Lung microvascular endothelial cell (primary cell): ENCODE data around the gene DCC. TPM values are rescaled to one million over a fixed set of nuclear protein-coding genes. Genes with fewer than 3 reads are reported as not detected.

ENCODE experiments used
- DNase-seq, 2 donors: peaks; one replicate each; pipeline versions ENCODE4 v3.0.0 to v3.0.0-alpha.2; 2010; ENCODE audit warnings: low read depth in 2 of 2
- total RNA-seq: library from RNA; depleted of rRNA; stranded (reverse); fragments of >200 nt; gene quantifications from 2 replicates; pipeline ENCODE4 v1.2.1, GENCODE V29; 2014

The DCC gene, protein sequence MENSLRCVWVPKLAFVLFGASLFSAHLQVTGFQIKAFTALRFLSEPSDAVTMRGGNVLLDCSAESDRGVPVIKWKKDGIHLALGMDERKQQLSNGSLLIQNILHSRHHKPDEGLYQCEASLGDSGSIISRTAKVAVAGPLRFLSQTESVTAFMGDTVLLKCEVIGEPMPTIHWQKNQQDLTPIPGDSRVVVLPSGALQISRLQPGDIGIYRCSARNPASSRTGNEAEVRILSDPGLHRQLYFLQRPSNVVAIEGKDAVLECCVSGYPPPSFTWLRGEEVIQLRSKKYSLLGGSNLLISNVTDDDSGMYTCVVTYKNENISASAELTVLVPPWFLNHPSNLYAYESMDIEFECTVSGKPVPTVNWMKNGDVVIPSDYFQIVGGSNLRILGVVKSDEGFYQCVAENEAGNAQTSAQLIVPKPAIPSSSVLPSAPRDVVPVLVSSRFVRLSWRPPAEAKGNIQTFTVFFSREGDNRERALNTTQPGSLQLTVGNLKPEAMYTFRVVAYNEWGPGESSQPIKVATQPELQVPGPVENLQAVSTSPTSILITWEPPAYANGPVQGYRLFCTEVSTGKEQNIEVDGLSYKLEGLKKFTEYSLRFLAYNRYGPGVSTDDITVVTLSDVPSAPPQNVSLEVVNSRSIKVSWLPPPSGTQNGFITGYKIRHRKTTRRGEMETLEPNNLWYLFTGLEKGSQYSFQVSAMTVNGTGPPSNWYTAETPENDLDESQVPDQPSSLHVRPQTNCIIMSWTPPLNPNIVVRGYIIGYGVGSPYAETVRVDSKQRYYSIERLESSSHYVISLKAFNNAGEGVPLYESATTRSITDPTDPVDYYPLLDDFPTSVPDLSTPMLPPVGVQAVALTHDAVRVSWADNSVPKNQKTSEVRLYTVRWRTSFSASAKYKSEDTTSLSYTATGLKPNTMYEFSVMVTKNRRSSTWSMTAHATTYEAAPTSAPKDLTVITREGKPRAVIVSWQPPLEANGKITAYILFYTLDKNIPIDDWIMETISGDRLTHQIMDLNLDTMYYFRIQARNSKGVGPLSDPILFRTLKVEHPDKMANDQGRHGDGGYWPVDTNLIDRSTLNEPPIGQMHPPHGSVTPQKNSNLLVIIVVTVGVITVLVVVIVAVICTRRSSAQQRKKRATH (N-terminal part only)
- not detected in 2 replicates for total RNA-seq

DNA sequence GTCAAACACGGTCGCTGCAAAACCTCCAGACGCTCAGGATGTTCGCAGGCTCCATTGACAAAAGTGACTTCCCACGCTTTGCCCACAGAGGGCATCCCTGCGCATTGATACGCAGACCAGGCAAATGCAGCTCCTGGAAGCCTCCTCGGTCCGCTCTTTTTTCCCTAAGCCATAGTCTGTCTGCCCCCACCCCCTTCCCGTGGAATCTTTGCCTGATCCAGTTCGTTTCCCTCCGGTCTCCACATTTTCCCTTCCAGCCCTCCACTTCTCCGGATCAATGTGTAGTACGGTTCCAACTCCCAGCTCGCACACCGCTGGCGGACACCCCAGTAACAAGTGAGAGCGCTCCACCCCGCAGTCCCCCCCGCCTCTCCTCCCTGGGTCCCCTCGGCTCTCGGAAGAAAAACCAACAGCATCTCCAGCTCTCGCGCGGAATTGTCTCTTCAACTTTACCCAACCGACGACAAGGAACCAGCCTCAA is at the start of gene DCC:
TSS of gene DCC (plus strand) at position 307 of the 481 bp plus-strand sequence. CDS start 591 bp downstream, outside the sequence.
- peak in 1 of 2 donors; percentile 39 for DNase-seq

DNA sequence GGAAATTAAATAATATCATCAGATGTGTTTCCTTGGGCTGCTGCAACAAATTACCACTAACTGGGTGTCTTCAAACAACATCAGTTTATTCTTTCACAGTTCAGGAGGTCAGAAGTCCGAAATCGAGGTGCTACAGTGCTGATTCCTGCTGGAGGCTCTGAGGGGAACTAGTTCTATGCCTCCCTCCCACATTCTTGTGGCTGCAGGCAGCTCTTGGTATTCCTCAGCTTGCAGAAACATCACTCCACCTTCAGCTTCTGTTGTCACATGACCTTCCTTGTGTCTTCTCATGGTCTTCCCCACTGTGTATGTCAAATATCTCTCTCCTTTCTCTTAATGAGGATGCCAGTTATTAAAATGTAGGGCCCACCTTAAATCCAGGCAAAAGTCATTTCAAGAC is 29.3 kb upstream of the DCC start:
- no peak for DNase-seq

DNA sequence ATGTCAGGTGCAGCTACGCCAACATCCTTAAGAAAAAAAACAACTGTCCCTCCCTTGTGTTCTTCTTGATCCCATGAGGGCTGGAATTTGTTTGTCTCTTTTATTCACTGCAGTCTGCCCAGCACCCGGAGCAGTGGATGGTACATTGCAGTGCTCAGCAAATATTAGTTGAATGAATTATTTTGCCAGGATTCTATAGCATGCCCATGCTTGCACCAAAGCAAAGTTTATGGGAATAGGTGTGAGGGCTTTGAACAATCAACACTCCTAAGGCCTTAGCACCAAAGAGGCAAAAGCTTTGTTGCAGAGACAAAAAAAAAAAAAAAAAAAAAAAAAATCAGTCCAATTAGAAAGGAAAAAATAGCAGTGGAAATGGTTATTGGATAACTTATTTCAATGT is 28.7 kb upstream of the DCC start:
- DNase-seq, result no peak

DNA sequence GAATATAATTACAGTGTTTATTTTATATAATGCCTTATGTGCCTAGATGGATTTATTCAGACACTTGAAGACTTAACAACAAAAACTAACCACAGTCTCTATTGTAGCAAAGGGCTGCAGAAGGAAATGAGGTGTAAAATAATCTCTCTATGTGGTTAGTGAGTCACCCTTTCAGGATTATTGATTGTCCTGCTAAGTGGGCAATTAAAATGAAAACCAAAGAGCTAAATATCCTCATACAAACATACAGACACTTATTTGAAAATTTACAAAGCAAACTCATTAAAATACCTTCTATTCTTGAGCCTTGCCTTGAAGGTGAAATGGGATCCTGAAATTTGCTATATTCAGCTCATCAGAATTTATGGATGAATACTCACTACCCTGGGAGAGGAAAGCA is 27.7 kb upstream of the DCC start:
- no peak for DNase-seq

DNA sequence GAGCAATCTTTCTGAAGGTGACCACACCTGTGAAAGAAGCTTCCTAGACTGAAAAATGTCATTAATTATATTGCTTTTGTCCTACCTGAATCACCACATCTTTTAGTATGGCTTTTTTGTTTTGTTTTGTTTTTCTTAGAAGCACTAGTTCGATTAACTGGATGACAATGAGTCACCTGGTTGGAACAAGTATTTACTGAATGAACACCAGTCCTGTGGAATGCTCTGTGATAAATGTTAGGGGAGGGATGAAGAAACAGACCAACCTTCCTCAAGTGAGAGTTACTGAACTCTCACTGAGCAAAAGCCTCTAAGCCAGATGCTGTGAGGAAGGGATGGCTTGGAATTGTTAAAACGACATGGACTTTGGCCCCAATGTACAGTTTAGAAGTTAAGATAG is 26.8 kb upstream of the DCC start:
- DNase-seq, result no peak

DNA sequence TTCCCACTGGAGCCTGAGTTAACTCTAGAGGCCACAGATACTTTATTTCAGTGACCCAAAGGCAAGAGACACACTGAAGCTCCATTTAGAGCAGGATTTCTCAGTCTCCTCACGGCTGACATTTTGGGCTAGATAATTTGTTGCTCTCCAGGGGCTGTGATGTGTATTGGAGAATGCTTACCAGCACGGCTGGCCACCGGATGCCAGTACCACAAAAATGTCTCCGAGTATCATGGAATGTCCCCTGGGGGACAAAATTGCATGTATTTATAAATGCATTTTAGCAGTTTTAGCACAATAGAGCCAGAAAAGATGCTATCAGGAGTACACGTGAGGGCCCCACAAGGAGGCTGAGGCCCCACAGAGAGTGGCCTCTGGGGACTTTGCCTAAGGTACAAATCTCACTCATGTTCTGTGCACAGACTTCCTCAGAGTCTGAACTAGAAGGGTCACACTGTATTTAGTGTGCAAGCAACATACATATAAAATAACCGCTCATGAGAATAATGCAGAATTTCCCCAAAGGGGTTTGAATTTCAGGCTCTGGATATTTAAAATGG is 20.5 kb upstream of the DCC start:
- no peak for DNase-seq

DNA sequence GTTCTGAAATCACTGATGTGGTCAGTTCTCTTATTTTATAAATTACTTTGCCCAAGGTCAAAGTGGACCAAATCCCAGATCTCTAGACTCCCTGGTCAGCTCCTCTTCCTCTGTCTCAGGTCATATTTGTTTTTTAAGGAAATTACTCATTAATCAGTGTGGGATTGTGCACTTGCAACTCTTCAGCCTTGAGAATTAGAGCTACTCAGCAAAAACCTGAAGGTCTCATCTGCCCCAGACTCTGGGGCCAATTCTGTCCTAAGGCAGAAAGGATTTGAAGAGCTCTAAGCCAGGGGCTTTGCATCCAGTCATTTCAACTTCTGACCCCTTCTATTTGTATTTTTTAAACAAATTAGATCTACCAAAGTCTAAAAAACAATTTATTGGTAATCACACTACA is 17.7 kb upstream of the DCC start:
- no peak for DNase-seq

DNA sequence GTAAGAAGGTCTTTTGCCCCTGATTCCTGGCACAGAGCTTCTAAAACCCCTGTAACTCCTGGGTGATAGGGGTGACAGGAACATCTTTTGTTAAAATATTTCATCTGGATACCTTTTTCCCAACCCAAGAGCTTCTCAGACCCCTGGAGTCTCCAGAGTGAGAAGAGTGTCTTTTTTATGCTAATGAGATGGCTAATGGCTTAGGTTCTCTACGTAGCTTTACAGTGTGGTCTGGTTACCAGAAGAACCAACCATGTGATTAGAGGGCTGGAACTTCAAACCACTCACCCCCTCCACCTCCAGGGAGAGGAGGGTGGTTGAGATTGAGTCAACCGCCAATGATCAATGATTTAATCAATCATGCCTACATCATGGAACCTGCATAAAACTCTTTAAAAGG is 16.2 kb upstream of the DCC start:
- no peak for DNase-seq

DNA sequence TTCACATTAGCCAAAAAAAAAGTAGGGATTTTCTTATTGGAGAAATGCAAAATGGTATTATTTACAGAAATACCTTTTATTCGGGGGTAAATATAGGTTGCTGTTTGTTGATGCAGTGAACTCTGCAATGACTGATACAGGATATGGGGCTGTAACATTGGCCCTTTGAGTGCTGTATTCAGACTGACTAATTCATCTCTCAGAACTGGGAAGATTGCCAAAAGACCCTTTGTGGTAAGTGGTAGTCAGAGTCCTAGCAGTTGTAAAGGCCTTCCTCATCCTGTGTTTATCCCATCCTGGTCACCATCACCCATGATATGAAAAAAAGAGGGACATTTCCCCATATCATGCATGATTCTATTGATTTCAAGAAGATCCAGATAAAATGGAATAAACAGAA is 14.0 kb upstream of the DCC start:
- no peak for DNase-seq

DNA sequence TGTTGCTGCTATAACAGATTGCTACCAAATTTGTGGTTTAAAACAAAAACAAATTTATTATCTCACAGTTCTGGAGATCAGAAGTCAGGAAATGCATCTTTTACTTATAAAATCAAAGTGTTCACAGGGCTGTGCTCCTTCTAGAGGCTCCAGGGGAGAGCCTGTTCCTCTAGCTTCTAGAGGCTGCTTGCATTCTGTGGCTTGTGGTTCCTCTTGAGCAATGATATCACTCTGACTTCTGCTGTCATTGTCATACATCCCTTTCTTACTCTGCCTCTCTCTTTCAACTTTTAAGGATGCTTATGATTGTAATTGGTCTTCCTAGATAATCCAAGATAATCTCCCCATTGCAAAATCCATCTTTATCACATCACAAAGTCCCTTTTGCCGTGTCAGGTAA is 6.1 kb upstream of the DCC start:
- DNase-seq, result no peak

DNA sequence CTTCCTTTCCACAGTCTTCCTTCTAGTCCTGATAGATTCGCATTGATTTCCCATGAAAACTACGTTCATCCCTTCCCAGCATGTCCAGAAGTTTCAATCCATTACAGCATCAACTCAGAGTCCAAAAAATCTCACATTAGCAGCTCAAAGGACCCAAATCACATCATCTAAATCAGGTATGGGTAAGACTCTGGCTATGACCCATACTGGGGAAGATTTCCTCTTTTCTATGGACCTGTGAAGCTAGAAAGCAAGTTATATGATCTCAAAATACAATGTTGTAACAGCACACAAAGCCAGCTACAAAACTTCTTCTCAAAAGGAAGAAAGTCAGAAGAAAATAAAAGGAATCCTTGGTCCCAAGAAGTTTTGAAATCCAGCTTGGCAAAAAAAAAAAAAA is 5.7 kb upstream of the DCC start:
- no peak for DNase-seq

DNA sequence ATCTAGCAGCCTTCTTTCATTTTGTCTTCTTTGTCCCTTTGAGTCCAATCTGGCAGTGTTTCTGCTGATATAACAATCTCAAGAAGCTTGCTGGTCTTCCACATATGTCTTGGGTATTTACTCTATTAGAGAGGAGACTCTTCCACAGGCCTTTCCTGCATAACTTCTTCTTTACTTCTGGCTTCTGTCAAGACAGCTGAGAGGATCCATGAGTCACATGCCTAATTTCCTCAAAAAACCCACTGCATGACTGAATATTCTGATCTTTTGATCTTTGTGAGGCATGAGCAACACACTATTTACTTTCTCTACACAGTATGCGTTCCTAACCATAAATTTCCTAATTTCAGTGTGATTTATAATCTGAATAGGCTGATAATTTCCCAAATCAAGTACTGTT is 5.1 kb upstream of the DCC start:
- DNase-seq, result no peak

DNA sequence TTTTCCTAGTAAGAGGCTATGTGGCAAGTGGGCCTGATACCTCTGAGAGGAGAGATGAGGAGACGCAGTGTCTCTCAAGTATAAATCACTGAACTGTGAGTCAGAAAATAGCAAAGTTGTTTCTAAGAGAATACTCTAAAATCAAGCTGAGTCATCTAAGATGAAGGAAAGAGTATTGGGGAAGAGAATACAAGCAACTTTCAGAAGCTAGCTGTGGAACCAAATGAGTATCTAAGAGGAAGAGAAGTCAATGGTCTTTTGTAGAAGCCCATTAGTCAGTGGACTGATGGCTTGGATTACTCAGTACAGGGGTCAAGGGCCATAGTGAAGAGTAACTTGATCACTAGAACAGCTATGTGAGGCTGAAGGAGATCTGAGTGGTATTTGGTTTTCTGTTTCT is 2.7 kb upstream of the DCC start:
- DNase-seq, result no peak

DNA sequence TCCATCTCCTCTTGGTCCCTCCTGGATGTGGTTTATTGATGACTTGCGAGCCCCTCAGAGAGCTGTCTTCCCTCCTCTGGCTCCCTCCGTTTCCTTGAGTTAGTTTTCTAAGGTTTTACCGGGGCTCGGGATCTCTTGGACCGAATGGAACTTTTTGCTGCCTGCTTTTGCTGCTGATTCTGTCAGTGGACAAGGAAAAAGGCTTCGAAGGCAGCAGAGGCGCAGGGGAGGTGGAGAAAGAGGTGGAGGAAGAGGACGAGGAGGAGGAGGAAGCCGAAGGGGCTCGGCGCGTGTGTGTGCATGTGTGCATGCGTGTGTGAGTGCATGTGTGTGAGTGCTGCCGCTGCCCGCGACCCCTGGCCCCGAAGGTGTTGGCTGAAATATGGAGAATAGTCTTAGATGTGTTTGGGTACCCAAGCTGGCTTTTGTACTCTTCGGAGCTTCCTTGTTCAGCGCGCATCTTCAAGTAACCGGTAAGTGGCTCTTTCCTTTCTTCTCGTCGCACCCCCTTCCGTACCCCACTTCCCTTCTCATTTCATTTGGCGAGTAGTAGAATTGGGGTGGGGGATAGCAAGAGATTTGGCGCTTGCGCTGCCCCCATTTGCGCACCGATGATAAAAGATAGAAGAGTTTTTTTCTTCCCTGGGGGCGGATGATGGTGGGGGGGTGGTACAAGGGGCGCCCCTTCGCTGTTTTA is 557 bp downstream of the DCC start:
- no peak for DNase-seq

DNA sequence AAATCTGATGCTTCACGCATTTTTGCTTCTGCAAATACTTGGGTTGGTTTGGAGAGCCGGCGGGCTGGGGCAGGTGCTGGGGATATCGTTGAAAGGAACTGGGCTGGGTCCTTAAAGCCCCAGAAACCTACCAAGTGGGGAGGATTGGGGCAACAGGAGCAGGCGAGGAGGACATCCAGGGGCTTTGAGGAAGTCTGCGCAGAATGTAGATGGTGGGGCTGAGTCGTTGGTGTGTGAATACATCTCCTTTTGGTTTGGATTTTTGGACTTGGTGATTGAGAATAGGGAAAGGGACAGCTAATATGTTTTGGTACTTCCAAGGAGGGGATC is 1.1 kb downstream of the DCC start:
- DNase-seq, result no peak

DNA sequence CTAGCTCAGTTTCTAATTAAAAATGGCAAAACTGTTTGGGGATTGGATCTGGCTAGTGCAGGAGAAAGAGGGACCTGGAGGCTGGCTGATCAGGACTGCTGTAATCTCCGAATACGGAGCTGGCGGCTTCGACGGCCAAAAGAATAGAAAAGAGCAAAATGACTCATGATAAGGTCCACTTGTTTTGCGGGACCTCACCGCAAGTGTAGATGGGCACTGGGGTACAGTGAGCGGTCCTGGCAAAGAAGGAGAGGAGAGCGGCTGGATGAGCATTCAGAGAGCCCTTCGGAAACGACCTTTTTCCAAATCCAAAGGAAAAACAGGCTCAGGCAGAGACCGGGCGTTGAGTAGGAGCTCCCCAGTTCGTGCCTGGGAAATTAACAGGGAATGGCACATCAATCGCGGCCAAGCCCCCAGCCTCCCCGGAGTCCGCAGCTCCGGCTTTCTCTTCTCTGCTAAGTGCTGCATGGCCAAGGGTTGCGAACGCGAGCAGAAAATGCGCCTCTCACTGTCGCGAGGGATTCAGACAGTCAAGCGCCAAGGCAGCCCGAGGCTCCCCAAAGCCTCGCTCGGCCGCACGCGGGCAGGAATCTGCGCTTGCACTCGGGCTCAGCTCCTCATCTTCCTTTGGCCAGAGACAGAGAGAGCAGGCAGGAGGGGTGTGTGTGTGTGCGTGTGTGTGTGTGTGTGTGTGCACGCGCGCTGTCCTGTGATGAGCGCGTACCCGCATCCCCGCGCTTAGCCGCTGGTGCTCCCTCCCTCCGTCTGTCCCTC is 1.8 kb downstream of the DCC start:
- DNase-seq, result no peak

DNA sequence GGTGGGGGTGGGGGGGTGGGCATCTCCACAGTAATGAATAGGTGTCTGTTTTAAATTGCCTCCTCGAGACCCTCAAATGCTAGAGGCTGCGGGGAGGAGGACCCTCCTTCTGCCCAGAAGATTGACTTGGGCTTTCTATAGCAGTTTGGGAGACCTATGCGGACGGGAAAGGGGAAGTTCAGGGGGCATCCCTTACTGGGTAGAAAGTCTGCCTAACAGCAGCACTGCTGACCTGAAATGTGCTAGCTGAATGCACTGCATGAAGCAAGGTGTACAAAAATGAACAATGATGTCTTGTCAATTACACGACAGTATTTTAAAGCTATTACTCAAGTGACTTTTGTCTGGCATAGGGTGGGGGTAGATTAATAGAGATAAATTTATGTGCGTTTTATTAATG is 2.5 kb downstream of the DCC start:
- no peak for DNase-seq

DNA sequence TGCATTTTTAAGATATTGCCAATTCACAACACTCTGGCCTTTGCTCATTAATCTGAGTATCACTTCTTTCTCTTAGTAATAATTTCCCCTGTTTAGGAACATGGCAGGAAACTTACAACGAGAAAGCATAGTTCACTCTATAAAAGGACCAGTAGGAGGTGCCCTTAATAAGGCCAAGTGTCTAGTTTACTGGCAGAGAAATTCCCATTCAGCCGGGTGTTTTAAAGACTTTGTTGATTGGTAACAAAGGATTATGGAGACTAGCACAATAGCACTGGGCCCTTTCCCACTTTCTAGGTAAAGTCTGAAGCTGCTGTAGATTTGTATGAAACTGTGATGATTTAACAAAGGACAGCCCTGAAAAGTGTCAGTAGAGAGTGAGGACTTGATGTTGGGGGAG is 3.1 kb downstream of the DCC start:
- no peak for DNase-seq

DNA sequence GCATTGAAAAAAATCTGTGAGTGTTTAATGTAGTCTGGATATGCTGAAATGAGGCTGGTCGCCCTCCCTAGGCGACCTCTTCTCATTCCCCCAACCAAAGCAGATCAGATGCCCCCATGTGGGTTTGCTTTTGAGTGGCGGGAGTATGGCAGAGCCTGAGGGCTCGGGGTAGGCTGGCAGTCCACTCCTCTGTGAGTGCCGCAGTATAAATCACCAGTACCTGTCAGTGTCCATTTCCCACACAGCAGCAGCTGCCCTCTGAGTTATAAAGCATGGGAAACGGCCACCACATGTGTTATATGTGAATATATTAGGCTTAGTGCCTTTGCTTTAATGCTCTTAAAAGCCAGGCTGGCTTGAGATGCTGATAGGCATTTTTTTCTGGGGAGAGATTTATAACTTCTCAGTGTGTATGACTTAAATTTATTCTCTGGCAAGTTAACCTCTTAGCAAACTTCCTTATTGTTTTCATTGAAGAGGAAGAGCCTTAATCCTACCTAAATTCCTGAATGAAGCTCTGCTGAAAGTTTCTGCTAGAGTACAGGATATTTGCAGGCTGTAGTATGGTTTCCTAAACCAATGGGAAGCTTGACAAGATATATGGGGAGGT is 3.8 kb downstream of the DCC start:
- no peak for DNase-seq

DNA sequence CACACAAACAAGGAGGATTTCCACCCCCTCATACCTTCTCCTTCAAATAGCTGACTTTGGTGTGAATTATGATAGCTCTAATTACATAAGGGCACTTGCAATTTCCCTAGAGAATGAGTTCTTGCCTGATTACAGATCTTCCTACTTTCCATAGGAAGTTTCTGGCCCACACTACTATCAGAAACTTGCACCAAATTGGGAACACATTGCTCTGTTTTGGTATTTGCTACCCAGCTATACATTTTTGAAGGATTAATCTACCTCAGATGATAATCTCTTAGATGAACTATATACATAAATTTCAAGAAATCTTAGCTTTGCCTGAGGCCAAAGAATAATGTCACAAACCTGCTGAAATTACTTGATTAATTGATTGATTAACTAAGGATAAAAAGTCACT is 4.9 kb downstream of the DCC start:
- DNase-seq, result no peak
